ENCODE results near the gene MALT1.
"Not testable (repeated sequence)": the region's sequence is repeated elsewhere in the genome, so short reads cannot be mapped to it uniquely, and the experiment has no call there.

The MALT1 gene

GRCh38 chr18:58649966-58650816 is 21.1 kb upstream of the MALT1 start:
- ChIA-PET CTCF (interaction anchor here (1.5 kb wide), 1 partner anchor 10 kb away, joined by 8 read pairs; no protein-coding TSS in a partner anchor), POLR2A (no interaction called here)
- no peak overlapping the region for H3K4me3 ChIP-seq (ENCODE audit: low read depth, low read length)
- DNase-seq (ENCODE audit: low read depth, low spot score): no peak
- no peak for TF ChIP-seq CTCF (IDR thresholded peaks at IDR 0.05; ENCODE audit: insufficient read depth, low read length, missing control alignments)

- DNase-seq (ENCODE audit: low read depth, low spot score); POLR2A ChIA-PET; H3K4me3 ChIP-seq (ENCODE audit: low read depth, low read length): not testable (repeated sequence)
- CTCF ChIA-PET: interaction anchor here (1.5 kb wide), 1 partner anchor 9 kb away, joined by 8 read pairs; no protein-coding TSS in a partner anchor
Observed at GRCh38 chr18:58650830-58651229, 20.4 kb upstream of the MALT1 start.

- DNase-seq (ENCODE audit: low read depth, low spot score); H3K4me3 ChIP-seq (ENCODE audit: low read depth, low read length); POLR2A ChIA-PET; CTCF ChIA-PET: not testable (repeated sequence)
Observed at GRCh38 chr18:58653144-58653722, 18.0 kb upstream of the MALT1 start.

- no peak for TF ChIP-seq CTCF (IDR thresholded peaks at IDR 0.05; ENCODE audit: insufficient read depth, low read length, missing control alignments)
- no peak overlapping the region for H3K4me3 ChIP-seq (ENCODE audit: low read depth, low read length)
- ChIA-PET POLR2A (no interaction called here), CTCF (no interaction called here)
- no peak for DNase-seq (ENCODE audit: low read depth, low spot score)
Observed at GRCh38 chr18:58653814-58654509, 17.3 kb upstream of the MALT1 start.

GRCh38 chr18:58654896-58655614 is 16.2 kb upstream of the MALT1 start:
- no peak overlapping the region for H3K4me3 ChIP-seq (ENCODE audit: low read depth, low read length)
- POLR2A ChIA-PET: no interaction called here
- CTCF ChIA-PET: no interaction called here
- DNase-seq (ENCODE audit: low read depth, low spot score): no peak
- no peak for TF ChIP-seq CTCF (IDR thresholded peaks at IDR 0.05; ENCODE audit: insufficient read depth, low read length, missing control alignments)

GRCh38 chr18:58657081-58657480 is 14.2 kb upstream of the MALT1 start:
- DNase-seq (ENCODE audit: low read depth, low spot score): no peak
- no peak for TF ChIP-seq CTCF (IDR thresholded peaks at IDR 0.05; ENCODE audit: insufficient read depth, low read length, missing control alignments)
- ChIA-PET POLR2A (no interaction called here), CTCF (interaction anchor here (1.2 to 1.6 kb wide), 2 partner anchors 9 to 107 kb away, joined by 4 read pairs; no protein-coding TSS in a partner anchor)
- H3K4me3 ChIP-seq (ENCODE audit: low read depth, low read length): no peak overlapping the region

- TF ChIP-seq CTCF (IDR thresholded peaks at IDR 0.05; ENCODE audit: insufficient read depth, low read length, missing control alignments): no peak
- H3K4me3 ChIP-seq (ENCODE audit: low read depth, low read length): no peak overlapping the region
- CTCF ChIA-PET: interaction anchor here (1.2 to 1.6 kb wide), 2 partner anchors 10 to 106 kb away, joined by 4 read pairs; no protein-coding TSS in a partner anchor
- no peak for DNase-seq (ENCODE audit: low read depth, low spot score)
- POLR2A ChIA-PET: no interaction called here
Observed at GRCh38 chr18:58657494-58657893, 13.8 kb upstream of the MALT1 start.

Data from AG04449 (cell line).